ENCODE data around the gene EPO.

EPO gene

DNA sequence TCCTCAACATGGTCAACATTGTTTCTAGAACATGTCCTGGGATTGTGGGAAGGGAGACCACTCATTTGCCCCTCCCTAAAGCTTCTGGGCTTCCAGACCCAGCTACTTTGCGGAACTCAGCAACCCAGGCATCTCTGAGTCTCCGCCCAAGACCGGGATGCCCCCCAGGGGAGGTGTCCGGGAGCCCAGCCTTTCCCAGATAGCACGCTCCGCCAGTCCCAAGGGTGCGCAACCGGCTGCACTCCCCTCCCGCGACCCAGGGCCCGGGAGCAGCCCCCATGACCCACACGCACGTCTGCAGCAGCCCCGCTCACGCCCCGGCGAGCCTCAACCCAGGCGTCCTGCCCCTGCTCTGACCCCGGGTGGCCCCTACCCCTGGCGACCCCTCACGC is at the start of gene EPO:
Gene EPO (plus strand): TSS at position 190 of the 392 bp plus-strand sequence. CDS start 513 bp downstream, outside the sequence.
- no peak for TF ChIP-seq CTCF (conservative IDR thresholded peaks at IDR 0.05)

DNA sequence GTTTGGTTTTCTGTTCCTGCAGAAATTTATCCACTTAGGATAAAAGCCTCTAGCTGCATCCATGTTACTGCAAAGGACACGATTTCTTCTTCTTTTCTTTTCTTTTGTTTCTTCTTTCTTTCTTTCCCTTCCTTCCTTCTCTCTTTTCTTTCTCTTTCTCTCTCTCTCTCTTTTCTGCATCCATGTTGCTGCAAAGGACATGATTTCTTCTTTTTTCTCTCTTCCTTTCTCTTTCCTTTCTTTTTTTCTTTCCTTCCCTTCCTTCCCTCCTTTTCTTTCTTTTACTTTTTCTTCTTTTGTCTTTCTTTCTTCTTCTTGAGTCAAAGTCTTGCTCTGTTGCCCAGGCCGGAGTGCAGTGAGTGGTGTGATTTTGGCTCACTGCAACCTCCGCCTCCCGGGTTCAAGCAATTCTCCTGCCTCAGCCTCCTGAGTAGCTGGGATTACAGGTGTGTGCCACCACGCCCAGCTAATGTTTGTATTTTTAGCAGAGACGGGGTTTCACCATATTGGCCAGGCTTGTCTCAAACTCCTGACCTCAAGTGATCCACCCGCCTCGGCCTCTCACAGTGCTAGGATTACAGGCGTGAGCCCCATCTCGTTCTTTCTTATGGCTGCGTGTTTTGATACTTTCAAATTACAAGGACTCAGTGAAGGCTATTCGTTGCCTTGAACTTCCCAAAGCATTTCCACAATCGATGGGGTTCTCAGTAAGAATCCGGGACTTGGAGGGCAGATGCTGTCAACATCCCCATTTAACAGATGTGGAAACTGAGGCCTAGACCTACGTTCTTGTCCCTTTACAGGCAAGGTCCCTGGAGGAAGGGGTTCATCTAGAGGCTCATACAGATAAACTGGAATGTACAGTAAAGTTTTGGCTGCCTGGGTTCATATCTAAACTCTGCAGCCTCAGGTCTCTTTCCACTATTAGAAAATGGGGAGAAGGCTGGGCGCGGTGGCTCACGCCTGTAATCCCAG is 48.6 kb upstream of the EPO start:
- no peak for TF ChIP-seq CTCF (conservative IDR thresholded peaks at IDR 0.05)
- H3K27ac ChIP-seq = no peak overlapping the region

More for the DNA sequence above, at the start of gene EPO:
- no peak within 1 kb of the TSS for H3K27ac ChIP-seq

DNA sequence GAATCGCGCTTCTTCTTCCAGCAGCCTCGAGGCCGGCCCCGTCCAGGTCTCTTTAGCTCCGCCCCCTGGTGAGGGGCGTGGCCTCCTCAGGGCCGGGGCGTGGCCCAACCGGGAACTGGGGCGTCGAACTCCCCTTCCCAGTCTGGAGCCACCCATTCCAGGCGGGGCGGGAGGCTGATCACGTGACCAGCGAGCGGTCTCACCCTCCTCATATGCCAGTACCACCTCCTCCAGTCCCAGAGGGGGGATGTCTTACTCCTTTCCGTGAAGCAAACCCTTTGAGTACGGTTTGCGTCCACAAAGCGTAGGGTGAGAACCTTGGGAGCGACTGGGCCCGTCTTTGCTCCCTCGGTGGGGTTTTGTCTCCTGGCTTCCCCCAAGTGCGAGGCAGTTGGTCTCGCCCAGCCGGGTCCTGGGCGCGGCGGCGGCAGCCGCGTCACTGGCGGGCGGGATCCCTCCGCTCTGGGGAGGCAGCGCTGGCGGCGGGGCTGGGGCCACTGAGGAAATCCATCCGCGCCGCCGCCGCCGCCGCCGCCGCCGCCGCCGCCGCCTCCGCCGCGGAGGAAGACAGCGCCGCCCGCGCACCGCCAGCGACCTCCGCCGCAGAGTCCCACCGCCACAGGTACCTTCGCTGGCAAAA is 46.8 kb upstream of the EPO start, which contains the start of gene GNB2:
Gene GNB2 (plus strand): TSS at position 439 of the 640 bp plus-strand sequence. CDS start 2,526 bp downstream, outside the sequence.
- TF ChIP-seq CTCF (conservative IDR thresholded peaks at IDR 0.05) = no peak
- peak within 1 kb of the TSS; percentile 96 for H3K27ac ChIP-seq

DNA sequence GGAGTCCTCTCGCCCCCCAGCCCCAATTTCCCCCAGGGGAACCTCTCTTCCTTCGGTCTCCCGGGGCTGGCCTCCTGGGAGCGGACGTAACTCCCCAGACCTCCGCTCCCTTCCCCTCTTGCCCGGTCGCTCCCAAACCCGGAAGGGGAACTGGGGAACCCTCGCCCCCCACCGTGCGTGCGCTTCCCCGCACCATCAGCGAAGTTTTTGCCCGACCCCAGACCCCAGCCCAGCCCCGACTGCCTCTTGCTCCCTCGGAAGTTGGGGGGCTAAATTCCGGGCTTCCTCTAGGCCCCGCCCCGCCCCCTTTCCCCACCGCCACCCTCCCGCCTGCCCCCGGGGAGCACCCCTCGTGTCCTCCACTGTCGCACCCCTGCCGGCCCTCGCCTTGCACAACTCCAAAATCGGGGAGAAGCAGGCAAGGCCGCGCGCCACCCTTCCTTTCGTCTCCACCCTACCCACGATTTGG is 46.3 kb upstream of the EPO start:
- H3K27ac ChIP-seq = peak overlapping the region; percentile 96
- TF ChIP-seq CTCF (conservative IDR thresholded peaks at IDR 0.05) = no peak

GRCh38 chr7:100674411-100675104 is 45.7 kb upstream of the EPO start:
- TF ChIP-seq CTCF (conservative IDR thresholded peaks at IDR 0.05) = no peak
- peak overlapping the region; percentile 96 for H3K27ac ChIP-seq

DNA sequence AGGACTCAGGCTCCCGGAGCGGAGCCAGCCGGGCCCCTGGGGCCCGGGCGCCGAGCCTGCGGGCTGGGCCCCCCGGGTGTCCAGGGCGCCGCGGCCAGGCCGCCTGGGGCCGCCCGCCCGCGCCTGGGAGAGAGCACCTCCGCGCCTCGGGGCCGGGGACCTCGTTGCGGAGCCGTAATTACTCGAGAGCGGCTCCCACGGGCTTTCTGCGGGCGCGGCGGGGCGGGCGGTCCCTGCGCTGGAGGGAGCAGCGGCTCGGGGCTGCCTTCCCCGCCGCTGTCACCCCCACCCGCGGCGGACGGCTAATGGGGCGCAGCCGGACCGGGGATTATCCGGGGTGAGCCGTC is 45.2 kb upstream of the EPO start:
- no peak for TF ChIP-seq CTCF (conservative IDR thresholded peaks at IDR 0.05)
- H3K27ac ChIP-seq = peak overlapping the region; percentile 96
